Liver (tissue), 9 donors: Measurements from ENCODE around the gene AOAH. TPM values are rescaled to one million over a fixed set of nuclear protein-coding genes. Genes with fewer than 3 reads are reported as not detected.

Experiments
- DNase-seq: peaks from one replicate; pipeline ENCODE4 v3.0.0-alpha.2; 2017; ENCODE audit warnings: low spot score
- H3K27ac ChIP-seq, 2 donors: one replicate each; pipeline ENCODE4 v1.7.0; 2013; ENCODE audit warnings: inconsistent platforms in 2 of 2, low read length in 2 of 2, control low read depth in 1 of 2, low read depth in 1 of 2, mild to moderate bottlenecking in 1 of 2
- H3K27me3 ChIP-seq, 4 donors: one replicate each; pipeline versions ENCODE4 v1.6.1 to v1.7.0; 2013; ENCODE audit warnings: low read length in 3 of 4, inconsistent platforms in 1 of 4, mild to moderate bottlenecking in 1 of 4, moderate library complexity in 1 of 4; ENCODE audit not compliant: control insufficient read depth in 4 of 4, insufficient read depth in 4 of 4
- H3K36me3 ChIP-seq, 4 donors: one replicate each; pipeline versions ENCODE4 v1.6.1 to v1.7.0; 2013; ENCODE audit warnings: low read length in 3 of 4, mild to moderate bottlenecking in 3 of 4, low read depth in 1 of 4, moderate library complexity in 1 of 4; ENCODE audit not compliant: control insufficient read depth in 4 of 4, insufficient read depth in 3 of 4
- H3K4me1 ChIP-seq, 4 donors: one replicate each; pipeline versions ENCODE4 v1.6.1 to v1.7.0; 2013; ENCODE audit warnings: low read length in 3 of 4, mild to moderate bottlenecking in 3 of 4, moderate library complexity in 1 of 4; ENCODE audit not compliant: control insufficient read depth in 4 of 4, insufficient read depth in 4 of 4
- H3K4me3 ChIP-seq, 3 donors: one replicate each; pipeline versions ENCODE4 v1.6.1 to v1.7.0; 2013; ENCODE audit warnings: low read length in 3 of 3, control low read depth in 1 of 3, low read depth in 1 of 3, mild to moderate bottlenecking in 1 of 3
- H3K9ac ChIP-seq, 2 donors: one replicate each; pipeline ENCODE4 v1.7.0; 2013; ENCODE audit warnings: low read length in 2 of 2, mild to moderate bottlenecking in 2 of 2, moderate library complexity in 2 of 2, control low read depth in 1 of 2, low read depth in 1 of 2
- H3K9me3 ChIP-seq, 4 donors: one replicate each; pipeline versions ENCODE4 v1.6.1 to v1.7.0; 2013; ENCODE audit warnings: low read length in 3 of 4; ENCODE audit not compliant: control insufficient read depth in 4 of 4
- FOXA1 ChIP-seq: IDR thresholded peaks from 2 replicates; pipeline ENCODE4 v1.6.1; 2016; ENCODE audit warnings: antibody characterized with exemption
- FOXA2 ChIP-seq: IDR thresholded peaks from 2 replicates; pipeline ENCODE4 v1.6.1; 2016; ENCODE audit warnings: antibody characterized with exemption
- HNF4G ChIP-seq: IDR thresholded peaks from 2 replicates; pipeline ENCODE4 v1.6.1; 2016; ENCODE audit warnings: antibody characterized with exemption
- JUND ChIP-seq, 2 donors: IDR thresholded peaks; 2 replicates each; pipeline ENCODE4 v1.6.1; 2016; ENCODE audit warnings: antibody characterized with exemption in 2 of 2
- NR2F2 ChIP-seq: IDR thresholded peaks from 2 replicates; pipeline ENCODE4 v1.6.1; 2016; ENCODE audit warnings: antibody characterized with exemption
- RAD21 ChIP-seq, 2 donors: IDR thresholded peaks; 2 replicates each; pipeline ENCODE4 v1.6.1; 2016; ENCODE audit warnings: antibody characterized with exemption in 2 of 2, mild to moderate bottlenecking in 2 of 2
- RXRA ChIP-seq, 2 donors: IDR thresholded peaks; 2 replicates each; pipeline ENCODE4 v1.6.1; 2017 to 2018; ENCODE audit warnings: antibody characterized with exemption in 2 of 2, mild to moderate bottlenecking in 1 of 2
- TAF1 ChIP-seq: conservative IDR thresholded peaks from 2 replicates; pipeline ENCODE4 v1.6.1; 2016; ENCODE audit warnings: antibody characterized with exemption, mild to moderate bottlenecking
- YY1 ChIP-seq: IDR thresholded peaks from 2 replicates; pipeline ENCODE4 v1.6.1; 2016; ENCODE audit warnings: antibody characterized with exemption, mild to moderate bottlenecking
- WGBS: extraction: QIAGEN DNeasy Blood & Tissue Kit; methylation state at CpG from one replicate; pipeline ENCODE4 v1.1.7; 2013; 5-methylcytosine and 5-hydroxymethylcytosine counted together
- polyA plus RNA-seq, 2 donors: library from polyadenylated mRNA; stranded (reverse) in 1 of 2; unstranded in 1 of 2; fragments of 200-250 nt in 1 of 2; fragments of >200 nt in 1 of 2; fragmentation: Nextera tagmentation in 1 of 2; extraction: Ambion mirVana in 1 of 2; gene quantifications; one replicate each; pipeline versions ENCODE4 v1.2.1 to v1.2.3, GENCODE V29; 2013 to 2015
- total RNA-seq, 2 donors: library from RNA; depleted of rRNA; stranded (reverse); fragments of >200 nt; gene quantifications; one replicate each; pipeline ENCODE4 v1.2.3, GENCODE V29; 2014
- TF ChIP-seq, protein P1 (sequence below): IDR thresholded peaks from 2 replicates; pipeline ENCODE4 v1.6.1; 2016; ENCODE audit warnings: antibody characterized with exemption
- TF ChIP-seq, protein P2 (sequence below): IDR thresholded peaks from 2 replicates; pipeline ENCODE4 v1.6.1; 2016; ENCODE audit warnings: antibody characterized with exemption
- TF ChIP-seq, protein P3 (sequence below): IDR thresholded peaks from 2 replicates; pipeline ENCODE4 v1.6.1; 2016; ENCODE audit warnings: antibody characterized with exemption
- TF ChIP-seq, protein P4 (sequence below): fragments of 150-350 bp; IDR thresholded peaks from 2 replicates; pipeline ENCODE4 v1.5.1; 2017; ENCODE audit warnings: improper control_type of control experiment, low read depth, low read length; ENCODE audit not compliant: missing input control
- donor health status: healthy.
- donor health status: healthy.
- donor health status: healthy.
- donor health status: healthy.
- donor health status: healthy.

Gene AOAH
- total and polyA plus RNA-seq, 4 donors = 2.4 to 26.7 (median 5.8) TPM

DNA sequence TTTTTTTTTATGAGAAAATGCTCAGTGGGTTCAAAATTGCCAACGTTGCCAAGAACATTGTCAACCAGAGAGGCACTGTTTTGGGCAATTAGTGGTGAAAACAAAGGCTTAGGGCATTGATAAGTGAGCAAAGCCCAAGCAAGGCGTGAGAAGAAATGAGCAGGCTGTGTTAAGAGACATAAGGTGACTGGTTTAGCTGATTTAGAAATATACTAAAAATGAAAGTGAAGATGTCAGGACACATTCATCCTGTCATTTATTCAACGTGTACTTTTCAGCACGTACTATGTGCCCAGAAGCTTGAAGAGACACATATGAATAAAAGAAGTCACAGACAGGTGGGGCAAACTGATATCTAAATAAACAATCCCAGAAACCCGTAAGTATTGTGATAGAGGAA, 31.8 kb downstream of the AOAH start:
- Histone ChIP-seq H3K4me3 (no peak overlapping the region), H3K27me3 (no peaks in the 10 kb centered on the region), H3K9me3 (no peaks in the 10 kb centered on the region), H3K4me1 (no peaks in the 10 kb centered on the region), H3K27ac (no peak overlapping the region), H3K36me3 (no peaks in the 10 kb centered on the region), H3K9ac (no peak overlapping the region)
- DNase-seq = no peak
- TF ChIP-seq FOXA2 = no peak
- TF ChIP-seq, protein P1, sequence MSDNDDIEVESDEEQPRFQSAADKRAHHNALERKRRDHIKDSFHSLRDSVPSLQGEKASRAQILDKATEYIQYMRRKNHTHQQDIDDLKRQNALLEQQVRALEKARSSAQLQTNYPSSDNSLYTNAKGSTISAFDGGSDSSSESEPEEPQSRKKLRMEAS = no peak
- 77% methylated on average over 5 of the region's 5 CpGs for WGBS

DNA sequence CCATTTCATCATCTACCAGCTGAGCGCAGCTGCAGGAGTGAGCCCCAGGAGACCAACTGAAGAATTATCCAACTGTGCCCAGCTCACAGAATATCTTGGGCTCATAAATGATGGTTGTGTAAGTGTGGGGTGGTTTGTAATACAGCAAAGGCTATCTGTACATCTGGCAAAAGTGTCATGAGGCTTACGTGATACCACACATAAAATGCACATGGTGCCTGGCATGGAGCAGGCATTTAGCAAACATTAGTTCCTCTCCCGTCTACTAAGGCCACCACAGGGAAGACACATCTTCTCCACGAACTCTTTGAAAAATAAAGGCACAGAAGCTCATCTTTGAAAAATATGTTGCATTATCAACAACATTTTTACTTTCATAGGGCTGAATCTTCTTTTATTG, 32.3 kb downstream of the AOAH start:
- H3K27me3 ChIP-seq = no peaks in the 10 kb centered on the region
- 83% methylated on average over 4 of the region's 4 CpGs for WGBS
- no peaks in the 10 kb centered on the region for H3K4me1 ChIP-seq
- no peaks in the 10 kb centered on the region for H3K36me3 ChIP-seq
- no peaks in the 10 kb centered on the region for H3K9me3 ChIP-seq
- no peak for TF ChIP-seq RAD21 (IDR thresholded peaks at IDR 0.05)
- H3K4me3 ChIP-seq = no peak overlapping the region
- no peak overlapping the region for H3K27ac ChIP-seq
- no peak for DNase-seq
- no peak overlapping the region for H3K9ac ChIP-seq

DNA sequence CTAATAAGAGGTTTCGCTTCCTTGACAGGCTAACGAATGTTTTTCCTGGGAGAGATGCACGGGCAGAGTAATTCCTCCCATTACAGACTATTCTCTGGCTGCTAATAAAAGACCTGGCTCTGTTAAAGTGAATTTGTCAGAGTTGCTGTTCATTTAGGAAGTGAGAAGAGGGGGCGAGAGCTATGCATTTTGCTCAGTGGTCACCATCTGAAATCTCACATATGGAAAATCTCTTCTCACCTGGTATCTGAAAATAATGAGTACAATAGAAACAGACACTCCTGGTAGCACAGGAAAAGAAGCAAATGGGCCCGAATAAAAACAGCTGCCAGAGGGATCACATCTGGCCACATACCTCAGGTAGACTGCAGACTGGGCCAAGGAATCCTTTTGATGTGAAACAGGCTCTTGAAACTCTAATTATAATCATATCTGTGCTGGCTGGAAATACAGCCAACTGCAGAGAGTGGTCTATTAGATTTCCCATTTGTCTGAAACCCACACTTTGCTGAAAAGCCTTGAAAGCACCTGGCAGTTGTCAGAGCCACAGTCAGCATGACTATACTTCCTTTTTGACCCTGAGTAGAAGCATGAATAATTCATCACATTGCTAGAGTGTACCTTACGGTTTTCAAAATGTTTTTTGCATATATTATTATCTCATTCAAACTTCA, 33.6 kb downstream of the AOAH start:
- Histone ChIP-seq H3K4me1 (no peaks in the 10 kb centered on the region), H3K27me3 (no peaks in the 10 kb centered on the region), H3K9ac (no peak overlapping the region), H3K9me3 (no peaks in the 10 kb centered on the region), H3K4me3 (no peak overlapping the region), H3K27ac (no peak overlapping the region), H3K36me3 (no peaks in the 10 kb centered on the region)
- DNase-seq = no peak
- TF ChIP-seq, protein P2, sequence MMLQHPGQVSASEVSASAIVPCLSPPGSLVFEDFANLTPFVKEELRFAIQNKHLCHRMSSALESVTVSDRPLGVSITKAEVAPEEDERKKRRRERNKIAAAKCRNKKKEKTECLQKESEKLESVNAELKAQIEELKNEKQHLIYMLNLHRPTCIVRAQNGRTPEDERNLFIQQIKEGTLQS = no peak
- TF ChIP-seq RXRA (IDR thresholded peaks at IDR 0.05) (no peak), RAD21 (IDR thresholded peaks at IDR 0.05) (no peak), FOXA1 (no peak), NR2F2 (no peak), HNF4G (no peak), JUND (IDR thresholded peaks at IDR 0.05) (no peak), TAF1 (no peak), FOXA2 (no peak), YY1 (no peak)
- TF ChIP-seq, protein P3, sequence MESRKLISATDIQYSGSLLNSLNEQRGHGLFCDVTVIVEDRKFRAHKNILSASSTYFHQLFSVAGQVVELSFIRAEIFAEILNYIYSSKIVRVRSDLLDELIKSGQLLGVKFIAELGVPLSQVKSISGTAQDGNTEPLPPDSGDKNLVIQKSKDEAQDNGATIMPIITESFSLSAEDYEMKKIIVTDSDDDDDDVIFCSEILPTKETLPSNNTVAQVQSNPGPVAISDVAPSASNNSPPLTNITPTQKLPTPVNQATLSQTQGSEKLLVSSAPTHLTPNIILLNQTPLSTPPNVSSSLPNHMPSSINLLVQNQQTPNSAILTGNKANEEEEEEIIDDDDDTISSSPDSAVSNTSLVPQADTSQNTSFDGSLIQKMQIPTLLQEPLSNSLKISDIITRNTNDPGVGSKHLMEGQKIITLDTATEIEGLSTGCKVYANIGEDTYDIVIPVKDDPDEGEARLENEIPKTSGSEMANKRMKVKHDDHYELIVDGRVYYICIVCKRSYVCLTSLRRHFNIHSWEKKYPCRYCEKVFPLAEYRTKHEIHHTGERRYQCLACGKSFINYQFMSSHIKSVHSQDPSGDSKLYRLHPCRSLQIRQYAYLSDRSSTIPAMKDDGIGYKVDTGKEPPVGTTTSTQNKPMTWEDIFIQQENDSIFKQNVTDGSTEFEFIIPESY = no peak
- TF ChIP-seq, protein P4, sequence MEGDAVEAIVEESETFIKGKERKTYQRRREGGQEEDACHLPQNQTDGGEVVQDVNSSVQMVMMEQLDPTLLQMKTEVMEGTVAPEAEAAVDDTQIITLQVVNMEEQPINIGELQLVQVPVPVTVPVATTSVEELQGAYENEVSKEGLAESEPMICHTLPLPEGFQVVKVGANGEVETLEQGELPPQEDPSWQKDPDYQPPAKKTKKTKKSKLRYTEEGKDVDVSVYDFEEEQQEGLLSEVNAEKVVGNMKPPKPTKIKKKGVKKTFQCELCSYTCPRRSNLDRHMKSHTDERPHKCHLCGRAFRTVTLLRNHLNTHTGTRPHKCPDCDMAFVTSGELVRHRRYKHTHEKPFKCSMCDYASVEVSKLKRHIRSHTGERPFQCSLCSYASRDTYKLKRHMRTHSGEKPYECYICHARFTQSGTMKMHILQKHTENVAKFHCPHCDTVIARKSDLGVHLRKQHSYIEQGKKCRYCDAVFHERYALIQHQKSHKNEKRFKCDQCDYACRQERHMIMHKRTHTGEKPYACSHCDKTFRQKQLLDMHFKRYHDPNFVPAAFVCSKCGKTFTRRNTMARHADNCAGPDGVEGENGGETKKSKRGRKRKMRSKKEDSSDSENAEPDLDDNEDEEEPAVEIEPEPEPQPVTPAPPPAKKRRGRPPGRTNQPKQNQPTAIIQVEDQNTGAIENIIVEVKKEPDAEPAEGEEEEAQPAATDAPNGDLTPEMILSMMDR = no peak
- WGBS = 83% methylated on average over 6 of the region's 6 CpGs
